GM10847 (cell line): Measurements from ENCODE around the gene SHC3.

Experiments used
- POLR2A ChIP-seq: IDR thresholded peaks from 2 replicates; pipeline ENCODE4 v1.6.1; 2011; ENCODE audit not compliant: insufficient read length; ENCODE audit errors: extremely low read depth

SHC3 gene

GRCh38 chr9:89107406-89107805, 71.2 kb downstream of the SHC3 start:
- TF ChIP-seq POLR2A: no peak

- no peak for TF ChIP-seq POLR2A
These were observed 72.3 kb downstream of the SHC3 start for GRCh38 chr9:89106224-89106851.

GRCh38 chr9:89104821-89105220, 73.8 kb downstream of the SHC3 start:
- TF ChIP-seq POLR2A: no peak

- no peak for TF ChIP-seq POLR2A
These were observed 81.4 kb downstream of the SHC3 start for GRCh38 chr9:89097219-89097618.

- TF ChIP-seq POLR2A: no peak
These were observed 81.8 kb downstream of the SHC3 start for GRCh38 chr9:89096807-89097206.

- TF ChIP-seq POLR2A: no peak
These were observed 82.7 kb downstream of the SHC3 start for GRCh38 chr9:89095761-89096528.

GRCh38 chr9:89093201-89093975, 85.2 kb downstream of the SHC3 start:
- no peak for TF ChIP-seq POLR2A

GRCh38 chr9:89089176-89089575, 89.4 kb downstream of the SHC3 start:
- TF ChIP-seq POLR2A: no peak

- TF ChIP-seq POLR2A: no peak
These were observed 95.0 kb downstream of the SHC3 start for GRCh38 chr9:89083626-89084025.

GRCh38 chr9:89080193-89080592, 98.4 kb downstream of the SHC3 start:
- no peak for TF ChIP-seq POLR2A

- no peak for TF ChIP-seq POLR2A
These were observed 99.2 kb downstream of the SHC3 start for GRCh38 chr9:89079391-89079790.

- no peak for TF ChIP-seq POLR2A
These were observed 99.8 kb downstream of the SHC3 start for GRCh38 chr9:89078860-89079259.

- TF ChIP-seq POLR2A: no peak
These were observed 100.2 kb downstream of the SHC3 start for GRCh38 chr9:89078421-89078820.

GRCh38 chr9:89077519-89077918, 101.1 kb downstream of the SHC3 start:
- TF ChIP-seq POLR2A: no peak

- no peak for TF ChIP-seq POLR2A
These were observed 105.2 kb downstream of the SHC3 start for GRCh38 chr9:89073397-89073796.

GRCh38 chr9:89071591-89071990, 107.0 kb downstream of the SHC3 start:
- TF ChIP-seq POLR2A: no peak

- no peak for TF ChIP-seq POLR2A
These were observed 111.8 kb downstream of the SHC3 start for GRCh38 chr9:89066835-89067234.

GRCh38 chr9:89065921-89066320, 112.7 kb downstream of the SHC3 start:
- no peak for TF ChIP-seq POLR2A
